ENCODE measurements around the gene LMOD3. TPM values are rescaled to one million over a fixed set of nuclear protein-coding genes. Genes with fewer than 3 reads are reported as not detected.
A peak's percentile ranks its signal among the peaks of the same experiment; 100 is the strongest.

LMOD3 gene
- total RNA-seq, 4 donors from 2014 or later, result 31.0 to 194 (median 113) TPM

DNA sequence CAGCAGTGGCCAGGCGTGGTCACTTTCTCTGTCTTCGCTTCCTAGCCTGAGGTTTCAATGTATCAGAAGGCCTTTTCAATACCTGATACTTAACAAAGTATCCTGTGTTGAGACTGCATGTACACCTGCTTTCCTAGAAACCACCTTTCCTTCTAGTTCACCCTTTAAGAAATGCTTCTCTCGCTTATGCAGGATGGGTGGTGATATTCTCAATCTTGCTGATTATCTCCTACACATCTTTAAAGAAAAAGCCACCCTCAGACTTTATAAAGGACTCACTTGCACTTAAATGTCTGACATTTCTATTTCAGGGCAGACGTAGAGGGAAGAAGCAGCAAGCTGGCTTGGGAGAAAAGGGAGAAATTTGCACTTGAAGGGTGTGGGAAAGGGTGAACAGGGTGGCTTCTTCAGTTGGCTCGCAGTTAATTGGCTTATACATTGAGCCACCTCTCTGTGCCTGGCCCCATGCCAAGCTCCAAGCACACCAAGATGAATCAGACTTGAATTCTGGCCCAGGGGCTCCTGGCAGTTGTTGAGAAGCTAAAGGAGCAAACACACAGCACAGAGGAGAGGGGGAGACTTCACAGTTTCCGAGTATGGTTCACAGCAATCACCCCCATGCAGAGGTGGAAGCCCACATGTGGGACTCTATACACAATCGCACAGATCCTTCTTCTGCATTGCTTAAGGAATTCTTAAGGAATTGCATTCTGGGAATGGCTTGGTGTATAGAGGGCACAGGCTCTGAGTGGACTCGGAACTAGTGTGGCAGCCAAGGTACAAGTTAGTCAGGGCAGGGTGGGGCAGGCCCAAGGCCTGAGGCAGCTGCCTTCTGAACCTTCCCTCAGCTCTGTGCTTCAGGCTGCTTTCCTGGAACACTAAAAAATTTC lies 36.3 kb downstream of the LMOD3 start:
- in situ Hi-C loops (cut with MboI; ENCODE audit: low sequenced_read_pairs in 4 of 4) (no loop called here), intact Hi-C loops (cut with DNase I; ENCODE audit: low total_unique reads) (loop anchor here (2.0 kb wide), 1 partner anchor 33 kb away; no protein-coding TSS in a partner anchor)
- no peaks in the 10 kb centered on the region for H3K36me3 ChIP-seq
- H3K27ac ChIP-seq, result peak overlapping the region; percentile 95 to 99 (median 97)
- peak; percentile 53 to 57 for ATAC-seq
- no peaks in the 10 kb centered on the region for H3K9me3 ChIP-seq
- peak; percentile 89 to 96 for DNase-seq
- peaks cover 77 to 80% of the 10 kb centered on the region in 2 donors for H3K4me1 ChIP-seq
- H3K27me3 ChIP-seq, result no peaks in the 10 kb centered on the region
- TF ChIP-seq, protein P1, sequence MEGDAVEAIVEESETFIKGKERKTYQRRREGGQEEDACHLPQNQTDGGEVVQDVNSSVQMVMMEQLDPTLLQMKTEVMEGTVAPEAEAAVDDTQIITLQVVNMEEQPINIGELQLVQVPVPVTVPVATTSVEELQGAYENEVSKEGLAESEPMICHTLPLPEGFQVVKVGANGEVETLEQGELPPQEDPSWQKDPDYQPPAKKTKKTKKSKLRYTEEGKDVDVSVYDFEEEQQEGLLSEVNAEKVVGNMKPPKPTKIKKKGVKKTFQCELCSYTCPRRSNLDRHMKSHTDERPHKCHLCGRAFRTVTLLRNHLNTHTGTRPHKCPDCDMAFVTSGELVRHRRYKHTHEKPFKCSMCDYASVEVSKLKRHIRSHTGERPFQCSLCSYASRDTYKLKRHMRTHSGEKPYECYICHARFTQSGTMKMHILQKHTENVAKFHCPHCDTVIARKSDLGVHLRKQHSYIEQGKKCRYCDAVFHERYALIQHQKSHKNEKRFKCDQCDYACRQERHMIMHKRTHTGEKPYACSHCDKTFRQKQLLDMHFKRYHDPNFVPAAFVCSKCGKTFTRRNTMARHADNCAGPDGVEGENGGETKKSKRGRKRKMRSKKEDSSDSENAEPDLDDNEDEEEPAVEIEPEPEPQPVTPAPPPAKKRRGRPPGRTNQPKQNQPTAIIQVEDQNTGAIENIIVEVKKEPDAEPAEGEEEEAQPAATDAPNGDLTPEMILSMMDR (IDR thresholded peaks at IDR 0.05 in 4 of 5, conservative IDR thresholded peaks at IDR 0.05 in 1 of 5), result no peak
- TF ChIP-seq POLR2A (IDR thresholded peaks at IDR 0.05), result peak; percentile 51 to 61
- peak overlapping the region; percentile 85 to 97 (median 88) for H3K4me3 ChIP-seq

DNA sequence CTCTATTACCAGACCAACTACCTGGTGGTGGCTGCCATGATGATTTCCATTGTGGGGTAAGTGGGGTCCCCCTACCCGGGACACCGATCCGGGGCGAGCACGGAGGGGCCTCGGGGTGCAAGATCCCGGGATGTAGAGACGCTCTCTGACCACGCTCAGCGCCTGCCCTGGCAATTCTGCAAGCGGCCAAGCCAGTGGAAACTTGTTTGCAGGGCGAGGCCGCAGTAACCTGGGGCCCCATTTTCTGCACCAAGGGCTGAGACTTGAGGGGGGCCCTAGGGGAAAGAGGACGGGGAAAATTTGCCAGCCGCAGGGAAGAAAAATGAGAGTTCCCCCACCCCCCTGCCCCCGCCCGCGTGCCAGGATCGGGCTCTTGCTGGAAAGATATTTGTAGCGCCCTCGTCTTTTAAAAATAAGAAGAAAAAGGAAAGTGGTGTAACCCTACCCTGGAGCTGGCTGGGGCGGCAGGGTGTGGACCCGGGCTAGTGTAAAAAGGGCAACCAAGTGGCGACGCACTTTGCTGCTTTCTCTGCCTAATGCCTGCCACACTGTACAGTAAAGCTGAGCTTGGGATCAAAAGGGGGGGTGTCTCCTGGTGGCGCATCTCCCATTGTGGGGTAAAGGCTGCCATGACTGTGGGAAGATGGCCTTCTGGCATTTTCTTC lies 37.1 kb downstream of the LMOD3 start:
- H3K27ac ChIP-seq, result peak overlapping the region; percentile 95 to 99 (median 97)
- no peaks in the 10 kb centered on the region for H3K27me3 ChIP-seq
- H3K9me3 ChIP-seq, result no peaks in the 10 kb centered on the region
- intact Hi-C loops (cut with DNase I; ENCODE audit: low total_unique reads), result no loop called here
- no peak for TF ChIP-seq POLR2A (IDR thresholded peaks at IDR 0.05)
- TF ChIP-seq, protein P1 (IDR thresholded peaks at IDR 0.05 in 4 of 5, conservative IDR thresholded peaks at IDR 0.05 in 1 of 5), result no peak
- H3K4me3 ChIP-seq, result peak overlapping the region; percentile 85 to 97 (median 88)
- in situ Hi-C loops (cut with MboI; ENCODE audit: low sequenced_read_pairs in 4 of 4), result no loop called here
- no peaks in the 10 kb centered on the region for H3K36me3 ChIP-seq
- peaks cover 76 to 79% of the 10 kb centered on the region in 2 donors for H3K4me1 ChIP-seq
- ATAC-seq (peak; percentile 3 to 7), DNase-seq (peak in 1 of 2 donors; percentile 56)

DNA sequence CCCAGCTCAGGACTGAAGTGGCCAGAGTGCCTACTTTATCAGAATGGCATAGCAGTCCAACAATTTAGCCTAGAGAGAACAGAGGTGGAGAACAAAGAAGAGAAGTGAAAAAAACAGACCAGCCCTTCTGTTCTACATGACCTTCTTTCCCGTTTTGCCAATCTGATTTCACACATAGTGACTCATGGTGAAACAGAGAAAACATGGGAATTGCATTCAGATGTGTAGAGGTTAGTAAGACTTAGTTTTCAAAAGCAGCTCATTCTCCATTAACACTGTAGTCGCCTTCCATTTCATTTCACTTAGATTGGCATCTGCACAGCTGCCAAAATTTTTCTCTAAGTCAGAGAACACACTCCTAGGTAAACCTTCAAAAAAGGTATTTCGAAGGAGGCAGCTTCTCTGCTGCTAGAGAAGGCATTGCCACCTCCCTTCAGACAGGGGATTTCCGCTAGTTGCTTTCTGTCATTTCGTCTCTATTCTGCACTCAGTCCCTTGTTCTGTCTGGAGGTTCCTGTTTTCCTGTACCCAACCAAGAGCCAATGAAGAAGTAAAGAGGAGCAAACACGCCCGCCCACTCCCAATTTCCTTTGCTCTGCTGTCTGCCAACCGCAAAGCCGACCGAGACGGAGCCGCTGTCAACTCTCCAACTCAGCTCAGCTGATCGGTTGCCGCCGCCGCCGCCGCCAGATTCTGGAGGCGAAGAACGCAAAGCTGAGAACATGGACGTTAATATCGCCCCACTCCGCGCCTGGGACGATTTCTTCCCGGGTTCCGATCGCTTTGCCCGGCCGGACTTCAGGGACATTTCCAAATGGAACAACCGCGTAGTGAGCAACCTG lies 37.8 kb downstream of the LMOD3 start, which contains the start of gene ARL6IP5:
Gene ARL6IP5, plus strand, starts transcription at position 612 of the 842 bp plus-strand sequence. Its CDS starts 111 bp downstream, at position 723.
- TF ChIP-seq, protein P1 (IDR thresholded peaks at IDR 0.05 in 4 of 5, conservative IDR thresholded peaks at IDR 0.05 in 1 of 5), result no peak
- TF ChIP-seq POLR2A (IDR thresholded peaks at IDR 0.05), result peak; percentile 78 to 83
- peak within 1 kb of the TSS; percentile 85 to 97 (median 88) for H3K4me3 ChIP-seq
- H3K27me3 ChIP-seq, result no peaks in the 10 kb centered on the region
- peak; percentile 93 for DNase-seq
- ATAC-seq, result peak; percentile 44 to 48
- H3K9me3 ChIP-seq, result no peaks in the 10 kb centered on the region
- H3K27ac ChIP-seq, result peak within 1 kb of the TSS; percentile 95 to 99 (median 97)
- in situ Hi-C loops (cut with MboI; ENCODE audit: low sequenced_read_pairs in 4 of 4) (no loop called here), intact Hi-C loops (cut with DNase I; ENCODE audit: low total_unique reads) (no loop called here)
- H3K4me1 ChIP-seq, result peaks cover 70 to 72% of the 10 kb centered on the region in 2 donors
- H3K36me3 ChIP-seq, result no peaks in the 10 kb centered on the region

DNA sequence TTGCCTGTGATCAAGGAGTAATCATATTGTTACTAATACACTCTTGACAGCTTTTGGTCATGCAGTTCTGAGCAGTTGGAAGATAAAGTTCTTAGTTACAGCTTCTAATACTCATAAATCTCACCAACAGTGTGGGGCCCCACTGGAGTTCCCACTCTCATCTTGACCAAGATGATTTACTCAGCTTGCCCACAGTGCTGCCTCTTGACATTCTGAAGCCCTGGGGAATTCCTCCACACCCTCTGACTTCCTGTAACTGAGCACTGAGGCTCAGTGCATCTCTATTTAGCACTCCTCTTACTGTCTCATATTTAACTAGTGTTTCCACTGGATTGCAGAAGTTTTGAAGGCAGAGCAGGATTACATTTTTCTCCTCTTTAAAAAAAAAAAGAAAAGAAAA lies 39.6 kb downstream of the LMOD3 start:
- no peaks in the 10 kb centered on the region for H3K9me3 ChIP-seq
- TF ChIP-seq, protein P1 (IDR thresholded peaks at IDR 0.05 in 4 of 5, conservative IDR thresholded peaks at IDR 0.05 in 1 of 5), result no peak
- TF ChIP-seq POLR2A (IDR thresholded peaks at IDR 0.05), result peak in 1 of 2 donors; percentile 51
- ATAC-seq (peak in 1 of 2 donors; percentile 16), DNase-seq (peak in 1 of 2 donors; percentile 65)
- H3K27ac ChIP-seq, result peak overlapping the region; percentile 95 to 99 (median 97)
- no peaks in the 10 kb centered on the region for H3K27me3 ChIP-seq
- intact Hi-C loops (cut with DNase I; ENCODE audit: low total_unique reads) (no loop called here), in situ Hi-C loops (cut with MboI; ENCODE audit: low sequenced_read_pairs in 4 of 4) (no loop called here)
- peaks cover 71 to 72% of the 10 kb centered on the region in 2 donors for H3K4me1 ChIP-seq
- no peak overlapping the region for H3K4me3 ChIP-seq
- H3K36me3 ChIP-seq, result no peaks in the 10 kb centered on the region
